HepG2 (cell line): ENCODE measurements around the gene HSPA1B. TPM values are rescaled to one million over a fixed set of nuclear protein-coding genes. Genes with fewer than 3 reads are reported as not detected.

Source experiments
- CHCHD3 ChIP-seq: sonication (generic); formaldehyde crosslinking; IDR thresholded peaks from 2 replicates; pipeline ENCODE4 v1.8.0; 2022; ENCODE audit warnings: mild to moderate bottlenecking, missing genetic modification reagents, moderate library complexity
- DNMT1 ChIP-seq: sonication (generic); formaldehyde crosslinking; IDR thresholded peaks from 2 replicates; pipeline ENCODE4 v1.5.1; 2020; ENCODE audit warnings: mild to moderate bottlenecking, missing genetic modification reagents
- EED ChIP-seq: sonication (generic); formaldehyde crosslinking; IDR thresholded peaks from 2 replicates; pipeline ENCODE4 v1.5.0; 2020; ENCODE audit warnings: mild to moderate bottlenecking, missing genetic modification reagents
- HMG20A ChIP-seq: IDR thresholded peaks from 2 replicates; pipeline ENCODE4 v1.6.1; 2016; ENCODE audit warnings: borderline replicate concordance
- MTA3 ChIP-seq: sonication (generic); formaldehyde crosslinking; IDR thresholded peaks from 2 replicates; pipeline ENCODE4 v1.4.0; 2020; ENCODE audit warnings: missing genetic modification reagents
- NFRKB ChIP-seq: fragments of 450-650 bp; IDR thresholded peaks from 2 replicates; pipeline ENCODE4 v1.6.1; 2017
- PHF5A ChIP-seq: IDR thresholded peaks from one replicate; pipeline ENCODE4 v1.6.1; 2018; ENCODE audit warnings: low read depth, missing genetic modification reagents; ENCODE audit not compliant: unreplicated experiment
- REL ChIP-seq: sonication (generic); formaldehyde crosslinking; conservative IDR thresholded peaks from 2 replicates; pipeline ENCODE4 v1.8.0; 2022; ENCODE audit warnings: mild to moderate bottlenecking, missing genetic modification reagents, moderate library complexity
- SP5 ChIP-seq: IDR thresholded peaks from 2 replicates; pipeline ENCODE4 v1.6.1; 2016; ENCODE audit warnings: low read depth, borderline replicate concordance
- SRY ChIP-seq: sonication (generic); formaldehyde crosslinking; IDR thresholded peaks from 2 replicates; pipeline ENCODE4 v1.8.0; 2022; ENCODE audit warnings: mild to moderate bottlenecking, missing genetic modification reagents
- SUZ12 ChIP-seq: fragments of 150-350 bp; IDR thresholded peaks from 2 replicates; pipeline ENCODE4 v1.6.1; 2014; ENCODE audit warnings: low read depth, low read length
- WIZ ChIP-seq: sonication (generic); formaldehyde crosslinking; IDR thresholded peaks from 2 replicates; pipeline ENCODE4 v1.5.1; 2020; ENCODE audit warnings: mild to moderate bottlenecking, missing genetic modification reagents
- XRCC5 ChIP-seq: fragments of 200-400 bp; formaldehyde crosslinking; optimal IDR thresholded peaks from 2 replicates; pipeline ENCODE3; 2017; ENCODE audit warnings: mild to moderate bottlenecking, low read length
- ZNF724P ChIP-seq: sonication (generic); formaldehyde crosslinking; IDR thresholded peaks from 2 replicates; pipeline ENCODE4 v1.8.0; 2022; ENCODE audit warnings: missing genetic modification reagents, borderline replicate concordance
- ZNF780A ChIP-seq: sonication (generic); formaldehyde crosslinking; IDR thresholded peaks from 2 replicates; pipeline ENCODE4 v1.8.0; 2022; ENCODE audit warnings: mild to moderate bottlenecking, missing genetic modification reagents, moderate library complexity
- polyA plus RNA-seq, 8 experiments: library from polyadenylated mRNA; depleted of rRNA in 3 of 8; stranded (reverse) in 7 of 8; unstranded in 1 of 8; fragments of >200 nt; fragmentation: Illumina TruSeq in 4 of 8; extraction: Trizol in 4 of 8; gene quantifications; 2 replicates each; pipeline versions ENCODE4 v1.2.1 to v1.2.3, GENCODE V29; 2011 to 2016; ENCODE audit warnings: low read depth in 4 of 8, missing spikeins in 1 of 8, mixed read lengths in 1 of 8; ENCODE audit not compliant: insufficient read depth in 1 of 8
- total RNA-seq, 5 experiments: library from RNA; depleted of rRNA; stranded (reverse); fragments of >200 nt; fragmentation: Illumina TruSeq; extraction: Trizol; gene quantifications; 2 replicates each; pipeline ENCODE4 v1.2.3, GENCODE V29; 2016; ENCODE audit warnings: low read depth in 1 of 5
- TF ChIP-seq, protein P1 (sequence below): sonication (generic); formaldehyde crosslinking; IDR thresholded peaks from 2 replicates; pipeline ENCODE4 v1.4.0; 2020; ENCODE audit warnings: missing genetic modification reagents
- TF ChIP-seq, protein P2 (sequence below): sonication (generic); formaldehyde crosslinking; IDR thresholded peaks from 2 replicates; pipeline ENCODE4 v1.5.1; 2020; ENCODE audit warnings: mild to moderate bottlenecking, missing genetic modification reagents, moderate library complexity
- TF ChIP-seq, protein P3 (sequence below): sonication (generic); formaldehyde crosslinking; IDR thresholded peaks from 2 replicates; pipeline ENCODE4 v1.4.0; 2020; ENCODE audit warnings: missing genetic modification reagents, borderline replicate concordance

Gene HSPA1B
- total and polyA plus RNA-seq, 2 of the 13 experiments (the other 11 are each of a cell fraction or from before 2014, with no cell fraction given) = 26.0 to 186 TPM

DNA sequence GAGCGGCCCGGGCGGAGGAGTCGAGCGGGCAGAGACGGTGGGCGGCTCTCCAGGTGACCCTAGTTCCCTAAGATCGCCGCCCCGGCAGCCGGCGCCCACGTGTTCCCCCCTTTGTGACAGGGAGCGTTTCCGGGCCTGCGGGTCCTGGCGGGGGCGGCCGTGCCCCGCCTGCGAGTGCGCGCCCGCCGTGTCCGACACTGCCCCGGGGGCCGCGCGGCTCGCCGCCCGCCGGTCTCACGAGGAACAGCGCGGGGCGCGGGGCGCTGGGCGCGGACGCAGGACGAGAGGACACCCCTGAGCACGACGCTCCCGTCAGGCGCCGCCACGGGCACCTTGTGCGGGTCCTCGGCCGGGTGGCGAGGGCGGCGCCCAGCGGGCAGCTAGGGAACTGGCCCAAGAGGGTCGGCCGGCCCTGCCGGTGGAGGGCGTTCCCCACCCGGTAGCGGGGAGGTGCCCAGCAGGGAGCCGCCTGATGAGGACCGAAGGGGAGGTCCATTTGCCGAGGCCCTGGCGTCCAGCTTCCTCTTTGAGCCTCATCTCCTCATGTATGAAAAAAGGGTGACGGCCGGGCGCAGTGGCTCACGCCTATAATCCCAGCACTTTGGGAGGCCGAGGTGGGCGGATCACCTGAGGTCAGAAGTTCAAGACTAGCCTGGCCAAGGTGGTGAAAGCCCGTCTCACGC lies 31.8 kb upstream of the HSPA1B start, which contains the start of gene VARS1 (continued):
- no peak for TF ChIP-seq HMG20A (CRISPR knock-in tag)
- TF ChIP-seq REL (CRISPR knock-in tag) = no peak
- TF ChIP-seq, protein P1, sequence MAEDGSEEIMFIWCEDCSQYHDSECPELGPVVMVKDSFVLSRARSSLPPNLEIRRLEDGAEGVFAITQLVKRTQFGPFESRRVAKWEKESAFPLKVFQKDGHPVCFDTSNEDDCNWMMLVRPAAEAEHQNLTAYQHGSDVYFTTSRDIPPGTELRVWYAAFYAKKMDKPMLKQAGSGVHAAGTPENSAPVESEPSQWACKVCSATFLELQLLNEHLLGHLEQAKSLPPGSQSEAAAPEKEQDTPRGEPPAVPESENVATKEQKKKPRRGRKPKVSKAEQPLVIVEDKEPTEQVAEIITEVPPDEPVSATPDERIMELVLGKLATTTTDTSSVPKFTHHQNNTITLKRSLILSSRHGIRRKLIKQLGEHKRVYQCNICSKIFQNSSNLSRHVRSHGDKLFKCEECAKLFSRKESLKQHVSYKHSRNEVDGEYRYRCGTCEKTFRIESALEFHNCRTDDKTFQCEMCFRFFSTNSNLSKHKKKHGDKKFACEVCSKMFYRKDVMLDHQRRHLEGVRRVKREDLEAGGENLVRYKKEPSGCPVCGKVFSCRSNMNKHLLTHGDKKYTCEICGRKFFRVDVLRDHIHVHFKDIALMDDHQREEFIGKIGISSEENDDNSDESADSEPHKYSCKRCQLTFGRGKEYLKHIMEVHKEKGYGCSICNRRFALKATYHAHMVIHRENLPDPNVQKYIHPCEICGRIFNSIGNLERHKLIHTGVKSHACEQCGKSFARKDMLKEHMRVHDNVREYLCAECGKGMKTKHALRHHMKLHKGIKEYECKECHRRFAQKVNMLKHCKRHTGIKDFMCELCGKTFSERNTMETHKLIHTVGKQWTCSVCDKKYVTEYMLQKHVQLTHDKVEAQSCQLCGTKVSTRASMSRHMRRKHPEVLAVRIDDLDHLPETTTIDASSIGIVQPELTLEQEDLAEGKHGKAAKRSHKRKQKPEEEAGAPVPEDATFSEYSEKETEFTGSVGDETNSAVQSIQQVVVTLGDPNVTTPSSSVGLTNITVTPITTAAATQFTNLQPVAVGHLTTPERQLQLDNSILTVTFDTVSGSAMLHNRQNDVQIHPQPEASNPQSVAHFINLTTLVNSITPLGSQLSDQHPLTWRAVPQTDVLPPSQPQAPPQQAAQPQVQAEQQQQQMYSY (CRISPR knock-in tag) = peak; percentile 55; the same call in 1 of the 2 replicates
- TF ChIP-seq CHCHD3 = 0 out of 2 replicates have a peak, but pooled peaks have one; percentile 59
- no peak for TF ChIP-seq NFRKB
- TF ChIP-seq, protein P2, sequence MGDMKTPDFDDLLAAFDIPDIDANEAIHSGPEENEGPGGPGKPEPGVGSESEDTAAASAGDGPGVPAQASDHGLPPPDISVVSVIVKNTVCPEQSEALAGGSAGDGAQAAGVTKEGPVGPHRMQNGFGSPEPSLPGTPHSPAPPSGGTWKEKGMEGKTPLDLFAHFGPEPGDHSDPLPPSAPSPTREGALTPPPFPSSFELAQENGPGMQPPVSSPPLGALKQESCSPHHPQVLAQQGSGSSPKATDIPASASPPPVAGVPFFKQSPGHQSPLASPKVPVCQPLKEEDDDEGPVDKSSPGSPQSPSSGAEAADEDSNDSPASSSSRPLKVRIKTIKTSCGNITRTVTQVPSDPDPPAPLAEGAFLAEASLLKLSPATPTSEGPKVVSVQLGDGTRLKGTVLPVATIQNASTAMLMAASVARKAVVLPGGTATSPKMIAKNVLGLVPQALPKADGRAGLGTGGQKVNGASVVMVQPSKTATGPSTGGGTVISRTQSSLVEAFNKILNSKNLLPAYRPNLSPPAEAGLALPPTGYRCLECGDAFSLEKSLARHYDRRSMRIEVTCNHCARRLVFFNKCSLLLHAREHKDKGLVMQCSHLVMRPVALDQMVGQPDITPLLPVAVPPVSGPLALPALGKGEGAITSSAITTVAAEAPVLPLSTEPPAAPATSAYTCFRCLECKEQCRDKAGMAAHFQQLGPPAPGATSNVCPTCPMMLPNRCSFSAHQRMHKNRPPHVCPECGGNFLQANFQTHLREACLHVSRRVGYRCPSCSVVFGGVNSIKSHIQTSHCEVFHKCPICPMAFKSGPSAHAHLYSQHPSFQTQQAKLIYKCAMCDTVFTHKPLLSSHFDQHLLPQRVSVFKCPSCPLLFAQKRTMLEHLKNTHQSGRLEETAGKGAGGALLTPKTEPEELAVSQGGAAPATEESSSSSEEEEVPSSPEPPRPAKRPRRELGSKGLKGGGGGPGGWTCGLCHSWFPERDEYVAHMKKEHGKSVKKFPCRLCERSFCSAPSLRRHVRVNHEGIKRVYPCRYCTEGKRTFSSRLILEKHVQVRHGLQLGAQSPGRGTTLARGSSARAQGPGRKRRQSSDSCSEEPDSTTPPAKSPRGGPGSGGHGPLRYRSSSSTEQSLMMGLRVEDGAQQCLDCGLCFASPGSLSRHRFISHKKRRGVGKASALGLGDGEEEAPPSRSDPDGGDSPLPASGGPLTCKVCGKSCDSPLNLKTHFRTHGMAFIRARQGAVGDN = peak; percentile 94
- TF ChIP-seq DNMT1 (CRISPR knock-in tag) = peak; percentile 90
- TF ChIP-seq ZNF724P (CRISPR knock-in tag) = peak; percentile 72; the same call in 1 of the 2 replicates
- TF ChIP-seq XRCC5 = peak; percentile 96
- peak; percentile 81; the same call in 1 of the 2 replicates for TF ChIP-seq EED
- no peak for TF ChIP-seq SUZ12
- TF ChIP-seq SRY = peak; percentile 90
- TF ChIP-seq PHF5A (CRISPR knock-in tag) = peak; percentile 92
- peak; percentile 81; the same call in 1 of the 2 replicates for TF ChIP-seq WIZ (CRISPR knock-in tag)
- peak; percentile 73 for TF ChIP-seq SP5
- no peak for TF ChIP-seq MTA3 (CRISPR knock-in tag)
- TF ChIP-seq, protein P3, sequence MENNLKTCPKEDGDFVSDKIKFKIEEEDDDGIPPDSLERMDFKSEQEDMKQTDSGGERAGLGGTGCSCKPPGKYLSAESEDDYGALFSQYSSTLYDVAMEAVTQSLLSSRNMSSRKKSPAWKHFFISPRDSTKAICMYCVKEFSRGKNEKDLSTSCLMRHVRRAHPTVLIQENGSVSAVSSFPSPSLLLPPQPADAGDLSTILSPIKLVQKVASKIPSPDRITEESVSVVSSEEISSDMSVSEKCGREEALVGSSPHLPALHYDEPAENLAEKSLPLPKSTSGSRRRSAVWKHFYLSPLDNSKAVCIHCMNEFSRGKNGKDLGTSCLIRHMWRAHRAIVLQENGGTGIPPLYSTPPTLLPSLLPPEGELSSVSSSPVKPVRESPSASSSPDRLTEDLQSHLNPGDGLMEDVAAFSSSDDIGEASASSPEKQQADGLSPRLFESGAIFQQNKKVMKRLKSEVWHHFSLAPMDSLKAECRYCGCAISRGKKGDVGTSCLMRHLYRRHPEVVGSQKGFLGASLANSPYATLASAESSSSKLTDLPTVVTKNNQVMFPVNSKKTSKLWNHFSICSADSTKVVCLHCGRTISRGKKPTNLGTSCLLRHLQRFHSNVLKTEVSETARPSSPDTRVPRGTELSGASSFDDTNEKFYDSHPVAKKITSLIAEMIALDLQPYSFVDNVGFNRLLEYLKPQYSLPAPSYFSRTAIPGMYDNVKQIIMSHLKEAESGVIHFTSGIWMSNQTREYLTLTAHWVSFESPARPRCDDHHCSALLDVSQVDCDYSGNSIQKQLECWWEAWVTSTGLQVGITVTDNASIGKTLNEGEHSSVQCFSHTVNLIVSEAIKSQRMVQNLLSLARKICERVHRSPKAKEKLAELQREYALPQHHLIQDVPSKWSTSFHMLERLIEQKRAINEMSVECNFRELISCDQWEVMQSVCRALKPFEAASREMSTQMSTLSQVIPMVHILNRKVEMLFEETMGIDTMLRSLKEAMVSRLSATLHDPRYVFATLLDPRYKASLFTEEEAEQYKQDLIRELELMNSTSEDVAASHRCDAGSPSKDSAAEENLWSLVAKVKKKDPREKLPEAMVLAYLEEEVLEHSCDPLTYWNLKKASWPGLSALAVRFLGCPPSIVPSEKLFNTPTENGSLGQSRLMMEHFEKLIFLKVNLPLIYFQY (CRISPR knock-in tag) = peak; percentile 91; the same call in 1 of the 2 replicates
- TF ChIP-seq ZNF780A (CRISPR knock-in tag) = no peak
